ENCODE data around the gene YPEL5. TPM values are rescaled to one million over a fixed set of nuclear protein-coding genes. Genes with fewer than 3 reads are reported as not detected.

The YPEL5 gene
- total and polyA plus RNA-seq, 10 of the 15 experiments (the other 5 are each of a cell fraction or from before 2014, with no cell fraction given), result 18.8 to 47.3 (median 21.7) TPM

DNA sequence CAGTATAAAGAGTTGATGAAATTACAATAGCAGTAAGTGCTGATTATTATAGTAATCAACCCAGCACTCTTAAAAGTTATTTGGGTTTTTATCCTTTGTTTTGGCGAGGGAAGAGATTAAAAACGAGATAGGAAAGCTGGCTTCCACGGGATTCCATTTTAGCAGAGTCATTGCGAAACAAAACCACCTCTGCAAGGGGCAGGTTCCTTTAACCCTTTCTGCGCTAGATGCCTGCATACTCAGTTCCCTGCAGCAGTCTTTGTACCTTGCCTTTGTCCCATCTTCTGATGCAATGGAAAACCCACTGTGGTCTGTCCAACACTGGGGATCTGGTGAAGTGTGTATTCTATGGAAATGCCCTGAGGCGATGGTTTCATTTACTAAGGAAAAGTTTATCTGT is 2.7 kb downstream of the YPEL5 start:
- no peak for FAIRE-seq
- peak overlapping the region; percentile 50 for H3K4me3 ChIP-seq
- peaks cover 25% of the 10 kb centered on the region for H3K4me1 ChIP-seq (ENCODE audit: control insufficient read depth, insufficient read depth, low read length)
- no peaks in the 10 kb centered on the region; the same call in 1 of the 2 replicates for H3K79me2 ChIP-seq (ENCODE audit: control insufficient read depth, insufficient read depth, low read length)
- no peak for DNase-seq (ENCODE audit: low read depth, low spot score)
- no peaks in the 10 kb centered on the region for H3K36me3 ChIP-seq (ENCODE audit: control insufficient read depth in 2 of 2, insufficient read depth in 2 of 2, low read length in 1 of 2)
- intact Hi-C loops (cut with micrococcal nuclease; ENCODE audit: unreplicated experiment) (loop anchor here (5.0 kb wide), 1 partner anchor 188 kb away; no protein-coding TSS in a partner anchor), in situ Hi-C loops (cut with MboI) (no loop called here)
- ChIA-PET RAD21 (ENCODE audit: unreplicated experiment) (interaction anchor here (1.0 to 7.3 kb wide), 9 partner anchors 10 to 565 kb away, joined by 3 to 97 read pairs (median 3); no protein-coding TSS in a partner anchor), POLR2A (interaction anchor here (1.6 to 3.5 kb wide), 2 partner anchors 9 to 14 kb away, joined by 3 to 20 read pairs; no protein-coding TSS in a partner anchor), SMC1A (ENCODE audit: uncharacterized antibody, unreplicated experiment) (interaction anchor here (0.6 to 6.1 kb wide), 9 partner anchors 11 to 562 kb away, joined by 3 to 85 read pairs (median 3); no protein-coding TSS in a partner anchor), CTCF (interaction anchor here (0.9 to 7.2 kb wide), 12 partner anchors 8 to 562 kb away, joined by 3 to 116 read pairs (median 8); no protein-coding TSS in a partner anchor)
- no peaks in the 10 kb centered on the region for H3K27me3 ChIP-seq (replicated peaks in 1 of 2; ENCODE audit: control insufficient read depth in 2 of 2, insufficient read depth in 2 of 2, low read length in 1 of 2)
- H4K20me1 ChIP-seq (ENCODE audit: control insufficient read depth, insufficient read depth), result no peaks in the 10 kb centered on the region
- H3K9me3 ChIP-seq (replicated peaks; ENCODE audit: control insufficient read depth, insufficient read depth, low read length), result no peaks in the 10 kb centered on the region
- no peak overlapping the region for H3K9ac ChIP-seq (ENCODE audit: control insufficient read depth, insufficient read depth, low read length)
- H3K4me2 ChIP-seq (ENCODE audit: control insufficient read depth, insufficient read depth), result peak overlapping the region; percentile 79
- H3K27ac ChIP-seq (ENCODE audit: control insufficient read depth, insufficient read depth), result peak overlapping the region; percentile 36; the same call in 1 of the 2 replicates
- no TSS peak for BruUV-seq (replicated peaks)
- no peak for ATAC-seq
- WGBS (ENCODE audit: insufficient coverage, insufficient replicate concordance, low lambda C conversion rate, missing lambda C conversion rate), result 4% methylated on average over 6 of the region's 6 CpGs
- H2AFZ ChIP-seq (ENCODE audit: control insufficient read depth, low read depth, low read length), result no peak overlapping the region
- TF ChIP-seq, protein P1, sequence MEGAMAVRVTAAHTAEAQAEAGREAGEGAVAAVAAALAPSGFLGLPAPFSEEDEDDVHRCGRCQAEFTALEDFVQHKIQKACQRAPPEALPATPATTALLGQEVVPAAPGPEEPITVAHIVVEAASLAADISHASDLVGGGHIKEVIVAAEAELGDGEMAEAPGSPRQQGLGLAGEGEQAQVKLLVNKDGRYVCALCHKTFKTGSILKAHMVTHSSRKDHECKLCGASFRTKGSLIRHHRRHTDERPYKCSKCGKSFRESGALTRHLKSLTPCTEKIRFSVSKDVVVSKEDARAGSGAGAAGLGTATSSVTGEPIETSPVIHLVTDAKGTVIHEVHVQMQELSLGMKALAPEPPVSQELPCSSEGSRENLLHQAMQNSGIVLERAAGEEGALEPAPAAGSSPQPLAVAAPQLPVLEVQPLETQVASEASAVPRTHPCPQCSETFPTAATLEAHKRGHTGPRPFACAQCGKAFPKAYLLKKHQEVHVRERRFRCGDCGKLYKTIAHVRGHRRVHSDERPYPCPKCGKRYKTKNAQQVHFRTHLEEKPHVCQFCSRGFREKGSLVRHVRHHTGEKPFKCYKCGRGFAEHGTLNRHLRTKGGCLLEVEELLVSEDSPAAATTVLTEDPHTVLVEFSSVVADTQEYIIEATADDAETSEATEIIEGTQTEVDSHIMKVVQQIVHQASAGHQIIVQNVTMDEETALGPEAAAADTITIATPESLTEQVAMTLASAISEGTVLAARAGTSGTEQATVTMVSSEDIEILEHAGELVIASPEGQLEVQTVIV (IDR thresholded peaks at IDR 0.05; ENCODE audit: borderline replicate concordance, partially characterized antibody), result no peak
- TF ChIP-seq HDGF (IDR thresholded peaks at IDR 0.05) (no peak), TARDBP (IDR thresholded peaks at IDR 0.05; ENCODE audit: borderline replicate concordance) (no peak), NFIC (IDR thresholded peaks at IDR 0.05; ENCODE audit: low read depth, low read length) (no peak), NR2F1 (conservative IDR thresholded peaks at IDR 0.05) (0 out of 2 replicates have a peak, but pooled peaks have one; percentile 10), SIN3A (IDR thresholded peaks at IDR 0.05; ENCODE audit: low read depth, low read length) (no peak), PAX5 (IDR thresholded peaks at IDR 0.05; ENCODE audit: borderline replicate concordance, low read depth, low read length) (0 out of 2 replicates have a peak, but pooled peaks have one; percentile 19), MTA3 (IDR thresholded peaks at IDR 0.05; ENCODE audit: borderline replicate concordance, low read length) (no peak), PRDM15 (CRISPR knock-in tag; IDR thresholded peaks at IDR 0.05) (no peak), YY1 (IDR thresholded peaks at IDR 0.05; ENCODE audit: low read depth, low read length) (no peak)
- TF ChIP-seq, protein P2, sequence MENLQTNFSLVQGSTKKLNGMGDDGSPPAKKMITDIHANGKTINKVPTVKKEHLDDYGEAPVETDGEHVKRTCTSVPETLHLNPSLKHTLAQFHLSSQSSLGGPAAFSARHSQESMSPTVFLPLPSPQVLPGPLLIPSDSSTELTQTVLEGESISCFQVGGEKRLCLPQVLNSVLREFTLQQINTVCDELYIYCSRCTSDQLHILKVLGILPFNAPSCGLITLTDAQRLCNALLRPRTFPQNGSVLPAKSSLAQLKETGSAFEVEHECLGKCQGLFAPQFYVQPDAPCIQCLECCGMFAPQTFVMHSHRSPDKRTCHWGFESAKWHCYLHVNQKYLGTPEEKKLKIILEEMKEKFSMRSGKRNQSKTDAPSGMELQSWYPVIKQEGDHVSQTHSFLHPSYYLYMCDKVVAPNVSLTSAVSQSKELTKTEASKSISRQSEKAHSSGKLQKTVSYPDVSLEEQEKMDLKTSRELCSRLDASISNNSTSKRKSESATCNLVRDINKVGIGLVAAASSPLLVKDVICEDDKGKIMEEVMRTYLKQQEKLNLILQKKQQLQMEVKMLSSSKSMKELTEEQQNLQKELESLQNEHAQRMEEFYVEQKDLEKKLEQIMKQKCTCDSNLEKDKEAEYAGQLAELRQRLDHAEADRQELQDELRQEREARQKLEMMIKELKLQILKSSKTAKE (IDR thresholded peaks at IDR 0.05; ENCODE audit: low read depth, poor library complexity, severe bottlenecking), result no peak
- TF ChIP-seq, protein P3, sequence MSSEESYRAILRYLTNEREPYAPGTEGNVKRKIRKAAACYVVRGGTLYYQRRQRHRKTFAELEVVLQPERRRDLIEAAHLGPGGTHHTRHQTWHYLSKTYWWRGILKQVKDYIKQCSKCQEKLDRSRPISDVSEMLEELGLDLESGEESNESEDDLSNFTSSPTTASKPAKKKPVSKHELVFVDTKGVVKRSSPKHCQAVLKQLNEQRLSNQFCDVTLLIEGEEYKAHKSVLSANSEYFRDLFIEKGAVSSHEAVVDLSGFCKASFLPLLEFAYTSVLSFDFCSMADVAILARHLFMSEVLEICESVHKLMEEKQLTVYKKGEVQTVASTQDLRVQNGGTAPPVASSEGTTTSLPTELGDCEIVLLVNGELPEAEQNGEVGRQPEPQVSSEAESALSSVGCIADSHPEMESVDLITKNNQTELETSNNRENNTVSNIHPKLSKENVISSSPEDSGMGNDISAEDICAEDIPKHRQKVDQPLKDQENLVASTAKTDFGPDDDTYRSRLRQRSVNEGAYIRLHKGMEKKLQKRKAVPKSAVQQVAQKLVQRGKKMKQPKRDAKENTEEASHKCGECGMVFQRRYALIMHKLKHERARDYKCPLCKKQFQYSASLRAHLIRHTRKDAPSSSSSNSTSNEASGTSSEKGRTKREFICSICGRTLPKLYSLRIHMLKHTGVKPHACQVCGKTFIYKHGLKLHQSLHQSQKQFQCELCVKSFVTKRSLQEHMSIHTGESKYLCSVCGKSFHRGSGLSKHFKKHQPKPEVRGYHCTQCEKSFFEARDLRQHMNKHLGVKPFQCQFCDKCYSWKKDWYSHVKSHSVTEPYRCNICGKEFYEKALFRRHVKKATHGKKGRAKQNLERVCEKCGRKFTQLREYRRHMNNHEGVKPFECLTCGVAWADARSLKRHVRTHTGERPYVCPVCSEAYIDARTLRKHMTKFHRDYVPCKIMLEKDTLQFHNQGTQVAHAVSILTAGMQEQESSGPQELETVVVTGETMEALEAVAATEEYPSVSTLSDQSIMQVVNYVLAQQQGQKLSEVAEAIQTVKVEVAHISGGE (CRISPR knock-in tag; IDR thresholded peaks at IDR 0.05), result no peak

All from GM12878 (cell line).